Mesodermal cell (in vitro differentiated cells): ENCODE results near the gene SHH.
"Not testable (repeated sequence)": the region's sequence is repeated elsewhere in the genome, so short reads cannot be mapped to it uniquely, and the experiment has no call there.

ENCODE experiments used
- H3K27ac ChIP-seq: 2 replicates; pipeline ENCODE4 v1.7.0; 2013; ENCODE audit warnings: mild to moderate bottlenecking, low read depth, low read length, moderate library complexity; ENCODE audit not compliant: severe bottlenecking
- H3K36me3 ChIP-seq: 2 replicates; pipeline ENCODE4 v1.7.1; 2013; ENCODE audit warnings: mild to moderate bottlenecking, low read length, moderate library complexity; ENCODE audit not compliant: control insufficient read depth, insufficient read depth
- H3K4me1 ChIP-seq: one replicate; pipeline ENCODE4 v1.7.1; 2013; ENCODE audit warnings: mild to moderate bottlenecking, low read length; ENCODE audit not compliant: insufficient read depth, control insufficient read depth, poor library complexity, severe bottlenecking
- H3K4me3 ChIP-seq: 2 replicates; pipeline ENCODE4 v1.7.0; 2013; ENCODE audit warnings: low read length, control low read depth, mild to moderate bottlenecking; ENCODE audit not compliant: insufficient read depth, poor library complexity, severe bottlenecking; ENCODE audit errors: extremely low read depth
- H3K9me3 ChIP-seq: 2 replicates; pipeline ENCODE4 v1.7.1; 2013; ENCODE audit warnings: mild to moderate bottlenecking, low read length, moderate library complexity; ENCODE audit not compliant: control insufficient read depth
- WGBS, 2 experiments: methylation state at CpG; one replicate each; pipeline ENCODE4 v1.1.5; 2013; ENCODE audit warnings: missing lambda C conversion rate in 2 of 2; ENCODE audit not compliant: insufficient coverage in 2 of 2; 5-methylcytosine and 5-hydroxymethylcytosine counted together

SHH gene

DNA sequence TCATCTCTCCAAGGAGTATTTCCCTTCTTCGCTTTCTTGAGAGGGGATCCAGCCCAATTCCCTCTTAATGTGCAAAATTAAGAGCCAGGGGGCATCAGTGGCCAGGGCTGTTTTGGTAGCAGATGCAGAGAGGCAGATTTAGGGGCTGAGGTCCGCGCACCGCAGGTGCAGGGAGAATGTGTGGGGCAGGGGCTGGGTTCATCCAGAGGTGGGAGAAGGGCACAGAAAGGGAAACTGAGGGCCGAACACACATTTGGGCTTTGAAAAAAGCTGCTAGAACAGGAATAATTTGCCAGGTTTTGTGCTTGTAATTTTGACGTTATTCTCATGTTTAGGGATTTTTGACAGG, 6.5 kb upstream of the SHH start:
- Histone ChIP-seq H3K36me3 (no peaks in the 10 kb centered on the region), H3K4me3 (no peak overlapping the region), H3K9me3 (no peaks in the 10 kb centered on the region), H3K4me1 (peaks cover 3% of the 10 kb centered on the region), H3K27ac (no peak overlapping the region)
- WGBS, 2 experiments = 93 to 96% methylated on average over 5 to 6 of the region's 6 CpGs

DNA sequence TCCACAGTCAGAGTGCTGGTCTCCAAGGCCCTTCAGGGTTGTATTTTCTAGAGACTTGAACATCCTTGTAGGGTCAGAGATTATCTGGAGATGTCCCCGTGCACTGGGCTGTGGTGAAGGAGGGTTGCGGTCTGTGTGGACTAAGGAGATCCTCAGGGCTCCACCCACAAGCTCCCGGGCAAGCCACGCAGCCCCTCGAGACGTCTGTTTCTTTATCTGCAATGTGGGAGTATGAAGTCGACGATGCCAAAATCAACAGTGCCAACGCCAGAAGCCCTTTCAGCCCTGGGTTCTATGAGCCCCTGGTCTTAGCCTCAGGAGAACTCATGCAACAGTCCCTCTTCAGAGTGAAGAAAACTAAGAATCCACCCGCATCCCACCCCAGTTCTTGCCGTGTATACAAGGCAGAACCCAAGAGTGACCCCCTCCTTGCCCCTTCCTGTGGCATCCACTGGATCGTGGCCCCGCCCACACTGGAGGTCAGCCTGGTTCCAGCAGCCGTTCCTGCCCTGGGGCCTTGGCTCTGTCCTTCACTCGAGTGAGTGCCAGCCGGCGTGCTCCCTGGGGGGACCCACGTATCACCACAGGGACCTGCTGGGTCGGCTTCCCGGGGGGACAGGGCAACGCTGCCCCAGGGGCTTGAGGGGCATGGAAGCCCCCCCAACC, 6.0 kb upstream of the SHH start:
- 87 to 93% methylated on average over 18 to 20 of the region's 21 CpGs for WGBS, 2 experiments
- Histone ChIP-seq H3K27ac (no peak overlapping the region), H3K9me3 (no peaks in the 10 kb centered on the region)

DNA sequence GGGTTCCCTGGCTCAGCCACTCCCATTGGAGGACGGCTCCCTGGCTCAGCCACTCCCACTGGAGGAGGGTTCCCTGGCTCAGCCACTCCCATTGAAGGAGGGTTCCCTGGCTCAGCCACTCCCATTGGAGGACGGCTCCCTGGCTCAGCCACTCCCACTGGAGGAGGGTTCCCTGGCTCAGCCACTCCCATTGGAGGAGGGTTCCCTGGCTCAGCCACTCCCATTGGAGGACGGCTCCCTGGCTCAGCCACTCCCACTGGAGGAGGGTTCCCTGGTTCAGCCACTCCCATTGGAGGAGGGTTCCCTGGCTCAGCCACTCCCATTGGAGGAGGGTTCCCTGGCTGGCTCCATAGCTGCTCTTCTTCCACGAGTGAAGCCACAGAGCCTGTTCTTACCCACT, 5.3 kb upstream of the SHH start:
- not testable (repeated sequence) for H3K4me1 ChIP-seq, H3K9me3 ChIP-seq, H3K4me3 ChIP-seq, H3K27ac ChIP-seq, H3K36me3 ChIP-seq
- WGBS, 2 experiments = 95 to 100% methylated on average over 1 to 2 of the region's 4 CpGs

More for the DNA sequence above, 6.0 kb upstream of the SHH start:
- Histone ChIP-seq H3K36me3 (no peaks in the 10 kb centered on the region), H3K4me3 (no peak overlapping the region), H3K4me1 (peaks cover 3% of the 10 kb centered on the region)

DNA sequence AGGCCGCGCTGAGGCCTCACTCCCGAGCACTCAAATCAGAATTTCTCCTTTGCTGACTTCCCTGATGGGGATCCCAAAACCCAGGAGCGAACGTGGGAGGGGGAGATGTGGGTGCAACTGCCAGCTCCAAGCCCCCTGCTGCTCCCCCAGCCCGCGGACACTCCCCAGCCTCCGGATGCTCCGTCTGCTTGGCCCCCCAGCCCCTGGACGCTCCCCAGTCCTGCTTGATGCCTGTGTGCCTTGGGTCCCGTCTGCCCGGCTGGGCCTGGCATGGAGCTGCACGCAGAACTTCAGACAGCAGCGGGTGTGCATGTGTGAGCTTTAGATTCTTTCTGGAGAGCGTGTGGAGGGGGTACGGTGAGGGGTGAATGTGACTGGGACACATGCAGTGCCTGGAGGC, 4.7 kb upstream of the SHH start:
- Histone ChIP-seq H3K36me3 (no peaks in the 10 kb centered on the region), H3K4me1 (peaks cover 3% of the 10 kb centered on the region), H3K27ac (no peak overlapping the region), H3K4me3 (no peak overlapping the region), H3K9me3 (no peaks in the 10 kb centered on the region)
- WGBS, 2 experiments = 88 to 96% methylated on average over 12 to 15 of the region's 16 CpGs

DNA sequence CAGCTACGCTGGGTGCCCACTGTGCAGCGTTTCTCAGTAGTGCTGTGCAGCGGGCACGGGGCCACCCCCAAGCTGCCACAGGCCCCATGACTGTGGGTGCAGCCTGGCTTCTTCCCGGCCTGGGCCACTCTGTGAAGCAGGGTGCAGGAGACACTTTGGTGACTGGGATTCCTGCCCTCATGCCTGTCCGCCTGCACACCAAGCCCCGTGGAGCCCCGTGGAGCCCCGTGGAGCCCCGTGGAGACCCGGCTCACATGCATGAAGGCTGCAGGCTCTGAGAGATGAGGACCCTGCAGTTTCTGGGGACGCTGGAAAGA, 3.9 kb upstream of the SHH start:
- Histone ChIP-seq H3K4me3 (no peak overlapping the region), H3K27ac (no peak overlapping the region), H3K4me1 (peaks cover 9% of the 10 kb centered on the region), H3K36me3 (no peaks in the 10 kb centered on the region), H3K9me3 (no peaks in the 10 kb centered on the region)
- WGBS, 2 experiments = 90 to 94% methylated on average over 12 of the region's 12 CpGs

DNA sequence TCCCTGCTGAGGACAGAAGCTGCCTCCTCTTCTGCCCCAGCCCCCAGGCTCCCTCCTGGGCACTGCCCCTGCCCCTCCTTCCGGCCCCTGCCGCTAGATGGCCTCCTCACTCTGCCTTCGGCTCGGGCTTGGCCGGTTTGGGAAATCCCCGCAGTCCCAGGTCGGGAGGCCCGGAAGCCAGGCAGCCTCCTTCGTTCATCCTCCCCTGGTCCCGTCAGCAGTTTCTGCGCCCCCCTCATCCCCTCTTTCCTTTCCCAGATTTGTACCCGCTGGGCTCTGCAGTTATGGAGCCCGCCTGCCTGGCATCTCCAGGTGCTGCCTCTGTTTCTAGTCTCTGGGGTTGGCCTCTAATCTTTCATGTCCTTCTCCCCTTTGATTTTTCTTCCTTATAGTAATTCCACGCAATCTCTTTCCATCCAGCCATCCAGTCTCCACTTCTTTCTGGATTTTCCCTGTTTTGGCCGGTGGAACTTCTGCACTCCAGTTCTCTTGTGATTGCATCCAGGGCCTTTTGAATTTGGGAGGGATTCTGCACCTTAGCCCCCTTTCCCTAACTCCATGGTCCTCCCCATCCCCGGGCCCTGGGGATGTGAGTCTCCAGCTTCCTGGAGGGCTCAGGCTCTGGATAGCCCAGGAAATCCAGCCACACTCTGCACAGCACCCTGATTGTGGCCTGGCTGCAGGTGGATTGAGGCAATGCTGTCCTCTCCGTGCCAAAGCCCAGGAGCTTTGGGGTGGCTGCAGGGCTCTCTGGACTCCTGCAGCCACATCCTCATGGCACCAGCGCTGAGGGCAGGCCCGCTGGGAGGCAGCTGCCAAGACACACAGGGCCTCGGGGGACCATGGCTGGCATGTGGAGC, 3.3 kb upstream of the SHH start:
- no peaks in the 10 kb centered on the region for H3K9me3 ChIP-seq

DNA sequence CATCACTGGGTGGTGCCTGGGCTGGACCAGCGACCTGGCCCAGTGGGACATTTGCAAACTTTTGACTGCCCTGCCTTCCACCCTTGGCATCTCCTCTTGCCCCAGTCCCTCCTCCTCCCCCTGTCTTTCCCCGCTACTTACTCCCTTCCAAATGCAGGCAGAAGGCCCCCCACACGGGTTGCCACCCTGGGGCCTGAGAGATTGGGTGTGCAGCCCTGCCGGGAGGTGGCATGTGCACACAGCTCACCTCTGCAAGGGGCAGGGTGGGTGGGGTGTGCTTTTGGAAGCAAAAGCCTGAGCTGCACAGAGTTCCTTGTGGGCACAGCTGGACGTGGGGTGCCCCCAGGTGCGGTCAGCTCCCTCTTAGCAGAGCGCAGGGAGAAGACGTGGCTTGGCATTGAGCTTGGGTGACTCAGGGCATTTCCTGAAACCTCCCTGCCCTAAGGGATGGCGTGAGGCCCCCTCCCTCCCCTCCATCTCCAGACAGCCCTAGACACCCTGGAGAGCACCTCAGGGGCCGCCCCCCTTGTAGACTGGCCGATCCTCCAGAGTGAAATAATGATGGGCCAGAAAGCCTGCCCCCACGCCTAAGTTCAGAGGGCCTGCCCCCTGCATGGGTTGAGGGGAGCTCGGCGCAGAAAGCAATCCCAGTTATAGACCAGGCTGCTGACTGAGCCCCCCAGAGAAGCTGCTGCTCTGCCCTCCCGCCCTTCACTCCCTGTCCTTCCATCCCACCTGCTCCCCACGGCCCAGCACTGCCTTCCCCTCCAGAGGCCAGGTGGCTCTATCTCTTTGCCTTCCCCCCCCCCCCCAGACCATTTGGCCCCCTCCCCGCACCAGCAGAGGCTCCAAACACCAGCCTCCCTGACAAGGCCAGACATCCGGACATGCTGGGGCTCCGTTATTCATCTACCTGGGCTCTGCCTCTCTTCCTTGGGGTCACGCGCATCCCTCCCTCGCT, 2.3 kb upstream of the SHH start:
- WGBS, 2 experiments = 19 to 27% methylated on average over 6 to 16 of the region's 22 CpGs
- H3K36me3 ChIP-seq = no peaks in the 10 kb centered on the region
- peaks cover 11% of the 10 kb centered on the region for H3K4me1 ChIP-seq
- H3K27ac ChIP-seq = no peak overlapping the region
- no peak overlapping the region for H3K4me3 ChIP-seq
- no peaks in the 10 kb centered on the region for H3K9me3 ChIP-seq

More for the DNA sequence above, 3.3 kb upstream of the SHH start:
- 27 to 32% methylated on average over 18 to 19 of the region's 20 CpGs for WGBS, 2 experiments
- Histone ChIP-seq H3K4me3 (no peak overlapping the region), H3K27ac (no peak overlapping the region), H3K36me3 (no peaks in the 10 kb centered on the region), H3K4me1 (peaks cover 11% of the 10 kb centered on the region)

DNA sequence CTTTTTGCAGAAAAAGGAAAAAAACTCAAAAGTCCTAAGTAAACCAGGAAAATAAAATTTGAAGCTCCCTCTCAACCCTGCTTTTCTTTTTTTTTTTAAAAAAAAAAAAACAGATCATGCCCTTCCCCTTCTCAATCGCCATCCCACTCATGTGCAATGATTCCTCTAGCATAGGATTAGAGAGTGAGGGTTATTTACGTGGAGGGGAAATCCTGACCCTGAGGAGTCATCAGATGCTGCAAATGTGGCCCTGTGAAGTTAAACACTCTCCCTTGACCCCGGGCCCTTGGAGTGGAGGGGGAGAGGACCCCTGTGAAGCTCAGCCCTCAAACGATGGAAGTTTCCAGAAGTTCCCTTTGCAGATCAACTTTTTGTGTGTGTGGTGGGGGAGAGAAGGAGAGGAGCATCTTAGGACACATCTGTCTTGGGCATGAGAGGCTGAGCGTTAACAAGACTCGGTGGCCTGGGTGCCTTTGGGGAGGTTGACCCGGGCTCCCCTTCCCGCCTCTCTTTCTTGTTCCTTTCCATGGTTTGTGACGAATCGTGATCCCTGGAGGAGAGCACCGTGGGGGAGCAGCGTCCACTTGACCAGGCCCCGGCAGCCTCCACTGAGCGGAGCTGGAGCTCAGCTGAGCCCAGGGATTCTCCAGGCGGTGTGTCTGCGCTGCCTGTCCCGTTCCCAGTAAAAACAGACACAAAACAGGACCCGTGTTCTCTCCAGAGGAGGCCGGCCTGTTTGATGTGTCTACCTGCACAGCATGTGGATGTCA, 1.5 kb upstream of the SHH start:
- H3K36me3 ChIP-seq = no peaks in the 10 kb centered on the region
- 14 to 15% methylated on average over 17 to 18 of the region's 19 CpGs for WGBS, 2 experiments
- H3K9me3 ChIP-seq = no peaks in the 10 kb centered on the region
- H3K27ac ChIP-seq = no peak overlapping the region
- H3K4me1 ChIP-seq = peaks cover 11% of the 10 kb centered on the region
- H3K4me3 ChIP-seq = no peak overlapping the region

DNA sequence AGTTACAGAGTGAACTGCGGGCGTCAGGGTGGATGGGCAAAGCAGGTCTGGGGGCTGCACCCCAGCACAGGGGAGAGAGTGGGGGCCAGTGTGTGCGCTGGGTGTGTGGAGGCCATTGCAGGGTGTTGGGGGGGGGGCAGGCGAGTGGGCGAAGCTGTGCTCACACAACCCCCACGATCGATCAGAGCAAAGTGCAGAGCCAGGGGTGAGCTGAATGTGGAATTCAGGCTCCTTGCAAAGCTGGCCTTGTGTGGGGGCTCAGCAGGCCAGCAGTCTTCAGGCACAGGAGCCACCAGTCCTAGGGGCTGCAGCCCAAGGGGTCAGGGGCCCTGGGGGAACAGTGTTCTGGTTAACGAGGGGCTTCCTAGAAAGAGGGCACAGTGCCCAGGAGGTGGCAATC, 862 bp upstream of the SHH start:
- H3K4me3 ChIP-seq = no peak overlapping the region
- H3K27ac ChIP-seq = no peak overlapping the region
- 17 to 25% methylated on average over 1 to 5 of the region's 8 CpGs for WGBS, 2 experiments

DNA sequence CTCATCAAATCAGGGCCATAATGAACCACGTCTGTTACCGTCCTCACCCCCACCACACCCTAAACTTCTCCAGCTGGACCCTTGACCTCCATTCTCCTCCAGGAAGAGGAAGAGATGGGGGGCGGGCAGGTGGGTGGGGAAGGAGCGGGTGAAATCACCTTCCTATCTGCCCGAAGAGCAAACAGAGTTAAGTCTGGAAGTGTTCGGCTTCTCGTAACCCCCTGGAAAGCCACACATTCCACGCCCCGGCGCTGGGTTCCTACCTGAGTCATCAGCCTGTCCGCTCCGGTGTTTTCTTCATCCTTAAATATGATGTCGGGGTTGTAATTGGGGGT, 736 bp downstream of the SHH start:
- Histone ChIP-seq H3K36me3 (no peaks in the 10 kb centered on the region), H3K4me1 (peaks cover 21% of the 10 kb centered on the region), H3K9me3 (no peaks in the 10 kb centered on the region), H3K27ac (no peak overlapping the region), H3K4me3 (no peak overlapping the region)
- WGBS, 2 experiments = 0% methylated on average over 2 of the region's 13 CpGs; no CpG with 5 or more reads in 1 of the 2 experiments

More for the DNA sequence above, 862 bp upstream of the SHH start:
- Histone ChIP-seq H3K36me3 (no peaks in the 10 kb centered on the region), H3K9me3 (no peaks in the 10 kb centered on the region), H3K4me1 (peaks cover 14% of the 10 kb centered on the region)
